ENCODE results near the gene CLASP2. TPM values are rescaled to one million over a fixed set of nuclear protein-coding genes. Genes with fewer than 3 reads are reported as not detected.

Gene CLASP2
- total RNA-seq, 1 experiment from 2014 or later = 40.4 TPM

DNA sequence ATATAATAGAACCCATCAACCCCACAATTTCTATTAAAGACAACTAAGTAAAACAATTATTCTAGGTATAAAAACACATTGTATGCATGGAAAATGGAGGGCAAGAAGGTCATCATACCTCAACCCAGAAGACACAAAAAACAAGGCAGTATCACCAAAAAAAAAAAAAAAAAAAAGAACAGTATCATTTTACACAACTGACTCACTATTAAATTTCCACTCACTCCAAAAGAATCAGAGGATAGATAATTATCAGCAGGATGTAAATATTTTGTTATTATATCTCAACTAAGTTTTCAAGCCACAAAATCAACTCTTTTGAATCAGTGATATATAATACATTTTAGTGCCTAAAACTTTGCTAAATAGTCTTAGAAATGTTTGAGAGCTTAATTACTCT lies 55.0 kb downstream of the CLASP2 start:
- ATAC-seq (no peak), DNase-seq (ENCODE audit: low read depth, low spot score) (no peak)
- CTCF ChIA-PET = no interaction called here
- POLR2A ChIA-PET = no interaction called here
- intact Hi-C loops (cut with micrococcal nuclease; ENCODE audit: unreplicated experiment) = no loop called here
- no peaks in the 10 kb centered on the region for H3K27me3 ChIP-seq (ENCODE audit: control insufficient read depth, insufficient read depth, low read length)
- H3K36me3 ChIP-seq (ENCODE audit: control insufficient read depth, insufficient read depth, low read length) = no peaks in the 10 kb centered on the region
- H3K4me1 ChIP-seq (ENCODE audit: control insufficient read depth, insufficient read depth, low read length) = peaks cover 13% of the 10 kb centered on the region
- BruUV-seq (replicated peaks) = no TSS peak
- TF ChIP-seq POLR2AphosphoS5 (IDR thresholded peaks at IDR 0.05; ENCODE audit: low read depth, low read length) = no peak
- TF ChIP-seq, protein P1, sequence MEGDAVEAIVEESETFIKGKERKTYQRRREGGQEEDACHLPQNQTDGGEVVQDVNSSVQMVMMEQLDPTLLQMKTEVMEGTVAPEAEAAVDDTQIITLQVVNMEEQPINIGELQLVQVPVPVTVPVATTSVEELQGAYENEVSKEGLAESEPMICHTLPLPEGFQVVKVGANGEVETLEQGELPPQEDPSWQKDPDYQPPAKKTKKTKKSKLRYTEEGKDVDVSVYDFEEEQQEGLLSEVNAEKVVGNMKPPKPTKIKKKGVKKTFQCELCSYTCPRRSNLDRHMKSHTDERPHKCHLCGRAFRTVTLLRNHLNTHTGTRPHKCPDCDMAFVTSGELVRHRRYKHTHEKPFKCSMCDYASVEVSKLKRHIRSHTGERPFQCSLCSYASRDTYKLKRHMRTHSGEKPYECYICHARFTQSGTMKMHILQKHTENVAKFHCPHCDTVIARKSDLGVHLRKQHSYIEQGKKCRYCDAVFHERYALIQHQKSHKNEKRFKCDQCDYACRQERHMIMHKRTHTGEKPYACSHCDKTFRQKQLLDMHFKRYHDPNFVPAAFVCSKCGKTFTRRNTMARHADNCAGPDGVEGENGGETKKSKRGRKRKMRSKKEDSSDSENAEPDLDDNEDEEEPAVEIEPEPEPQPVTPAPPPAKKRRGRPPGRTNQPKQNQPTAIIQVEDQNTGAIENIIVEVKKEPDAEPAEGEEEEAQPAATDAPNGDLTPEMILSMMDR (IDR thresholded peaks at IDR 0.05) = no peak
- no peak for TF ChIP-seq TCF7L2 (IDR thresholded peaks at IDR 0.05; ENCODE audit: low read depth, low read length)
- TF ChIP-seq, protein P2, sequence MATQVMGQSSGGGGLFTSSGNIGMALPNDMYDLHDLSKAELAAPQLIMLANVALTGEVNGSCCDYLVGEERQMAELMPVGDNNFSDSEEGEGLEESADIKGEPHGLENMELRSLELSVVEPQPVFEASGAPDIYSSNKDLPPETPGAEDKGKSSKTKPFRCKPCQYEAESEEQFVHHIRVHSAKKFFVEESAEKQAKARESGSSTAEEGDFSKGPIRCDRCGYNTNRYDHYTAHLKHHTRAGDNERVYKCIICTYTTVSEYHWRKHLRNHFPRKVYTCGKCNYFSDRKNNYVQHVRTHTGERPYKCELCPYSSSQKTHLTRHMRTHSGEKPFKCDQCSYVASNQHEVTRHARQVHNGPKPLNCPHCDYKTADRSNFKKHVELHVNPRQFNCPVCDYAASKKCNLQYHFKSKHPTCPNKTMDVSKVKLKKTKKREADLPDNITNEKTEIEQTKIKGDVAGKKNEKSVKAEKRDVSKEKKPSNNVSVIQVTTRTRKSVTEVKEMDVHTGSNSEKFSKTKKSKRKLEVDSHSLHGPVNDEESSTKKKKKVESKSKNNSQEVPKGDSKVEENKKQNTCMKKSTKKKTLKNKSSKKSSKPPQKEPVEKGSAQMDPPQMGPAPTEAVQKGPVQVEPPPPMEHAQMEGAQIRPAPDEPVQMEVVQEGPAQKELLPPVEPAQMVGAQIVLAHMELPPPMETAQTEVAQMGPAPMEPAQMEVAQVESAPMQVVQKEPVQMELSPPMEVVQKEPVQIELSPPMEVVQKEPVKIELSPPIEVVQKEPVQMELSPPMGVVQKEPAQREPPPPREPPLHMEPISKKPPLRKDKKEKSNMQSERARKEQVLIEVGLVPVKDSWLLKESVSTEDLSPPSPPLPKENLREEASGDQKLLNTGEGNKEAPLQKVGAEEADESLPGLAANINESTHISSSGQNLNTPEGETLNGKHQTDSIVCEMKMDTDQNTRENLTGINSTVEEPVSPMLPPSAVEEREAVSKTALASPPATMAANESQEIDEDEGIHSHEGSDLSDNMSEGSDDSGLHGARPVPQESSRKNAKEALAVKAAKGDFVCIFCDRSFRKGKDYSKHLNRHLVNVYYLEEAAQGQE (IDR thresholded peaks at IDR 0.05; ENCODE audit: insufficient read depth in 1 of 2, low read depth in 2 of 2, low read length in 1 of 2) = no peak
- TF ChIP-seq SIN3A (IDR thresholded peaks at IDR 0.05; ENCODE audit: borderline replicate concordance, insufficient read depth, low read depth, low read length) = no peak
- H3K4me3 ChIP-seq (ENCODE audit: low read depth in 2 of 2, low read length in 2 of 2) = no peak overlapping the region
- no peak overlapping the region for H3K27ac ChIP-seq (ENCODE audit: low read length)
- H3K9me3 ChIP-seq (ENCODE audit: control insufficient read depth, insufficient read depth, low read depth, low read length) = no peaks in the 10 kb centered on the region
- in situ Hi-C loops (cut with HindIII; ENCODE audit: low pct_unique_long_range_greater_than_20kb, low sequenced_read_pairs) = no loop called here

DNA sequence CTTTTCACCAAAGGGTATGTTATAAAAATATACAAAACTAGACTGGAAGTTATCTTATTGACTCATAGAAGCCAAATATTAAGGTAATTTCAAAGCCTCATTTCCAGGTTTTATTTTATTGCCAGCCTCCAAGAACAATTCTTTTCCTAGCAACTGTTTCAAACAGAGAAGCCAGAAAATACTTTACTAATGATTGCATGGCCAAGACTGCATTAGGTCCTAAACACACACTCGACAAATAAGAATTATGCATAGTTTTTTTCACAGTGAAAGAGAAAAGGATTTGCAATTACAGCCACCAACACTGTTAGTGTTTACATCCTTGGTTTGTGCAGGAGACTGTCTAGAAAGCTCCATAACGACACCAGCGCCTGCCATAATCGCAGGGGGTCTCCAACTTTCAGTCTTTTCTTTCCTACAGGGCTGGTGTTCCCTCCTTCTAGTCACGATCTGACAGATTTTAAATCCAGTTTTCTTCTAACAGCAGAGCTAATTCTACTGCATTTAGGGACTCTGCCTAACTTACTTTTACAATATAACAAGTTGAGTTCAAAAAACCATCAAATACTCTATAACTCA lies 58.1 kb downstream of the CLASP2 start:
- CTCF ChIA-PET = no interaction called here
- Histone ChIP-seq H3K4me1 (ENCODE audit: control insufficient read depth, insufficient read depth, low read length) (peaks cover 17% of the 10 kb centered on the region), H3K9me3 (ENCODE audit: control insufficient read depth, insufficient read depth, low read depth, low read length) (no peaks in the 10 kb centered on the region), H3K27ac (ENCODE audit: low read length) (peak overlapping the region; percentile 61), H3K4me3 (ENCODE audit: low read depth in 2 of 2, low read length in 2 of 2) (peak overlapping the region; percentile 31 to 45), H3K36me3 (ENCODE audit: control insufficient read depth, insufficient read depth, low read length) (no peaks in the 10 kb centered on the region), H3K27me3 (ENCODE audit: control insufficient read depth, insufficient read depth, low read length) (no peaks in the 10 kb centered on the region)
- in situ Hi-C loops (cut with HindIII; ENCODE audit: low pct_unique_long_range_greater_than_20kb, low sequenced_read_pairs) = no loop called here
- intact Hi-C loops (cut with micrococcal nuclease; ENCODE audit: unreplicated experiment) = no loop called here
- DNase-seq (ENCODE audit: low read depth, low spot score) = no peak
- TF ChIP-seq TCF7L2 (IDR thresholded peaks at IDR 0.05; ENCODE audit: low read depth, low read length) = no peak
- TF ChIP-seq SIN3A (IDR thresholded peaks at IDR 0.05; ENCODE audit: borderline replicate concordance, insufficient read depth, low read depth, low read length) = no peak
- TF ChIP-seq, protein P2 (IDR thresholded peaks at IDR 0.05; ENCODE audit: insufficient read depth in 1 of 2, low read depth in 2 of 2, low read length in 1 of 2) = no peak
- TF ChIP-seq, protein P1 (IDR thresholded peaks at IDR 0.05) = no peak
- TF ChIP-seq POLR2AphosphoS5 (IDR thresholded peaks at IDR 0.05; ENCODE audit: low read depth, low read length) = no peak
- ATAC-seq = no peak
- BruUV-seq (replicated peaks) = no TSS peak
- POLR2A ChIA-PET = no interaction called here

All from Panc1 (cell line).